Esophagus squamous epithelium (tissue), 4 donors: Measurements from ENCODE around the gene PHC2.

Experiments
- CTCF ChIP-seq, 6 experiments: fragments of 450-650 bp in 4 of 6; fragments of 200-600 bp in 2 of 6; sonication (generic) in 2 of 6; IDR thresholded peaks; one replicate each; pipeline ENCODE4 v1.5.1; 2016 to 2019; ENCODE audit warnings: antibody characterized with exemption in 6 of 6, mild to moderate bottlenecking in 4 of 6, moderate library complexity in 4 of 6
- POLR2A ChIP-seq, 4 donors: fragments of 450-650 bp; IDR thresholded peaks; one replicate each; pipeline ENCODE4 v1.6.1; 2017; ENCODE audit warnings: antibody characterized with exemption in 4 of 4, mild to moderate bottlenecking in 4 of 4, moderate library complexity in 3 of 4

- TF ChIP-seq CTCF (IDR thresholded peaks at IDR 0.05) (no peak), POLR2A (IDR thresholded peaks at IDR 0.05) (no peak)
Measured at GRCh38 chr1:33332357-33332789, 98.5 kb downstream of the PHC2 start.
